ENCODE measurements around the gene RAB8B.
"Not testable (repeated sequence)": the region's sequence is repeated elsewhere in the genome, so short reads cannot be mapped to it uniquely, and the experiment has no call there.

Gene RAB8B

DNA sequence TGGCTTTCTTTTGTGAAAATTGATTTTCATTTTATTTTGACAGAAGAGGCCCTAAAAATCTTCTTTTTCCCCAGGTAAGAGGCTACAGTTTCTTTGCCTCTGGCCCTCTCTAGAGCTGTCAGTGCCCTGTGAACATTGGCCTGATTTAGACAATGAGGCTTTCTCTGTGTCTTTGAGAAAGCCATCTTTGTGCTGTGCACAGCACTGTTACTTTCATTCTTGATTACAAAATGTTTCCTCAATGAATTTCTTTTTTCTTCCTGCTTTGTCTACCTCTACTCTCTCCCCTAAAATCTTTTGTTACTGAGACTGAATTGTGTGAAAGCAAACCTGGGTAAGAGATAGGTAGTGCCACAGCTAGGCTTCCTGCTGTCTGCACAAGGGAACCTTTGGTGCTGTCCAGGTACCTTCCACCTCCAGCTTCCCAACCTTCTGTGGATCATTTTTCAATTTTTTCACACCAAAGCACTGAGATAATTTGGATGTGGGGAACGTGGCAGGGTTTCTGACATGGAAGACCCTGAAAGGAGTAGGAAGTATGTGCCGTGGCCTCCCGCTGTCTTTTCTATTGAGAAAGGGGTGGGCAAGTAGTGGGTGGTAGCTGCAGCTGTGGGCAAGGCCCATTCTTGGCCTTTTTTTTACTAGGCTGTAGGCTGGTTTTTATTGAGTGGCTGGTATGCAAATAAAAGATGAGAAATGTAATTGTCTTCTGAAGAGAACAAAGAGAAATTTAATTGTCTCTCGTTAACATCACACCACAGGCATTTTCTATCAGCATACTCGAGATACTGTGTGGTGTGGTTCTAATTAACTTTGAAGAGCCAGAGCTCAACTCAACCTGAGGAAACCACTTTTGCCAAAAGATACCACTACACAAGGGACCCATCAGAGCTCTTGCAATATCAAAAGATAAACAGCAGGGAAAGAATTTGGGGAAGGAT lies 21.0 kb downstream of the RAB8B start:
- no peak for DNase-seq

DNA sequence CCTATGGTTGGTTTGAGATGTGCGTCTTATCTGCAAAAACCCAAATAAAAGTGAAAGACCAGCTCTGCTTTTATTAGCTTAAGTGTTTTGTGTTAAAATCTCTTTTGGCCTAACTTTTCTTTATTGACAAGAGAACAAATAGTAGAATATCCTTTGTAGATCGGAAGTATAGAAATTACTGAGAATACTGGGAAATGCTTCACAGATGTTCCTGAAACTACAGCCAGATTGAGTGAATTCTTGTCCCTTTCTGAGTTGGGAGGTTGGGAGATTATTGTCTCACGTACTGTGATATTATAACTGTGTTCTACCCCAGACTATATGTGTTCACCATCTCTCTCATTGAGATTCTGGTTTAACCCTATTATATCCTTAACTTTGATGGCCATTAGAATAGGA lies 21.7 kb downstream of the RAB8B start:
- DNase-seq, result no peak

DNA sequence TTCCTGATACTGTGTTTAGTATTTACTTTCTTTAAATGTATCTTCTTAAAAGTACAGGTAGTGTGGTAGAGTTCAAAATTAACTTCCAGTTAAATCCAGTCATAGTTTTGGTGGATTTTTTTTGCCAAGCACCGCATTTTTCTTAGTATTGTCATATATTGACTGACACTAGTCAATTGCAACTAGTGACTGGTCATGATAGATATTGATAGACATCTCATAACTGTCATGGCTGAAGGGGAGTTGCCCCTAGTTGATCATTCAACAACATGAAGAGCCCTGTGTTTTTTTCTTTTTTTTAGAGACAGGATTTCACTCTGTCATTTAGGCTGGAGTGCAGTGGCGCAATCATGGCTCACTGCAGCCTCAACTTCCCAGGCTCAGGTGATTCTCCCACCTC lies 22.1 kb downstream of the RAB8B start:
- no peak for DNase-seq

DNA sequence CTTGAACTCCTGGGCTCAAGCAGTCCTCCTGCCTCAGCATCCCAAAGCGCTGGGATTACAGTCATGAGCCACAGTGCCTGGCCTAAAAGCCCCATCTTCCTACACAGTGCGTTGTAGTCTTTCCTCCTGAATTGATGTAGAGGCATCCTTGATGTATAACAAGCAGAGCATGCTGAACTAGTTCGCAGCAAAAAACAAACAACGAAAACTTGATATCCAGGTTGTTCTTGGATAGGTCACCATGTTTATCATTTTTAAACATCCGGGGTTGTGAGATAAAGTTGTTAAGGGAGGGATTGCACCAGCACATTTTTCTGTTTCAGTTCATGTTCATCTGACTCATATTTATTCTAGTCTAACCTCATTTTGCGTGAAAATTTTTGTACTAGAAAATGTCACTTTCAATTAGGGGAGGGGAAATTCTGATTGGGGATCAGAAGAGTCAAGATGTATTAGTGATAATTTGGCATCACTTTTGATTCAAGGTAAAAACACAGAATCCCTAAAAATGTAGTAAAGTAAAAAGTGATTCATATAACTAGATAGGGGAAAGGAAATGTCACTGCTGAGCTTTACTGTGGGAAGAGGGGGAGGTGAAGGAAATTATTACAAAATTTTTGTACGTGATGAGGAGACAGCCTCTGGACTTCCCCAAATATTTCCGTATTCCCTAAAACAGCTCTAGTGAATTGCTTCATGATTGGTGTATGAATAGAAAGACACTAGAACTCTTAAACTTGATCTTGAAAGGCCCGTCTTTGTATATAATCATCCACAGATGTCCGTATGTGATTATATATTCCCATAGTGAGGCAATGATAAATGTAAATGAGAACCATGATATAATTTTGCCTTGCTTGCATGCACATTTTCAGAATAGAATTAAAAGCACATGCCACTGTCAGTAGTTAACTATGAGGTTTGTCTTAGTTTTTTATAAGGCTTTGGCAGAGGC lies 22.9 kb downstream of the RAB8B start:
- DNase-seq, result no peak

DNA sequence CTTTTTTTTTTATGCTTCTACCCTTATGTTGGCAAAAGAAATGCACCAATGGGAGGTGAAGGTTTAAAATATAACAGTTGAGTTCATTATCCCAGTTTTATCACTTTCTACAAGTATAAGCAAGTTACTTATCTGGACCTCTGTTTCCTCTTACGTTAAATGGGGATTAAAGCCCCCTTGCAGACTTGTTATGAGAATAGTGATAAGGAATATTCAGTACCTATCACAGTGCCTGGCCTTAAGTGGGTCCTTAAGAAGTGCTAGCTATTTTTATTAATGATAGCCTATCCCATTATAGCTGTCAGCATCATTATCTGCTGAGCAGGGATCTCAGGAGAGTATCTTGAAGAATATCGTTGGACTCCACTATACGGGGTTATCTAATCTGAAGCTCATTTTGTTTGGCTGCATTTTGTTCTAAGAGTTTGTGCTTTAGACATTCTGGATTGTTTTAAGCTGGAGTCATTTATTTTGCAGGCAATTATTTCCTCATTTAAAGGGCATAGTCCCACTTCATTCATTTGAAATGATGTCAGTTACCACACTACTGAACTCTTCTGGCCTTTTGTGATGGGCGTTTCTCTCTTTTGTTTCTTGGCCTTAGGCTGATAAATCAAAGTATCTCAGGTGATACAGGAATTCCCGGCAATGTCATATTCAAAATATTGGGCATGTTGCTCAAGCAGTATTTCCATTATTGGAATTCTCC lies 28.8 kb downstream of the RAB8B start:
- no peak for DNase-seq

DNA sequence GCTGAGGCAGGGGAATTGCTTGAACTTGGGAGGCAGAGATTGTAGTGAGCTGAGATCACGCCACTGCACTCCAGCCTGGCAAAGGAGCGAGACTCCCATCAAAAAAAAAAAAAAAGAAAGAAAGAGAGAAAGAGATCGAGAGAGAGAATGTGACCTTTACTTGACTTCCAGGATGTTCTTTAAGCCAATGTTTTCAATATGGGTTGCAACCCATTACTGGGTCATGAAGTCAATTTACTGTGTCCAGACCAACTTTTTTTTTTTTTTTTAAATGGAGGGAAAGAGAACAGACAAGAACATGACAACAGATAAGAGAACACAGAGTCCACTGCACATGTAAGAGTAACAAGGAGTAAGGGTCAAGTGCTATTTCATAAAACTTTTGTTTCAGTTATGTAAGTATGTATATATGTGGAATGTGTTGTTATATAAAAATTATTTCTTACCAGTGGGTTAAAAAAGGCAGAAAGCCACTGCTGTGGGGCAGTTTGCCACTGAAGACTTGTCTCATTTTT lies 29.8 kb downstream of the RAB8B start:
- DNase-seq, result no peak

DNA sequence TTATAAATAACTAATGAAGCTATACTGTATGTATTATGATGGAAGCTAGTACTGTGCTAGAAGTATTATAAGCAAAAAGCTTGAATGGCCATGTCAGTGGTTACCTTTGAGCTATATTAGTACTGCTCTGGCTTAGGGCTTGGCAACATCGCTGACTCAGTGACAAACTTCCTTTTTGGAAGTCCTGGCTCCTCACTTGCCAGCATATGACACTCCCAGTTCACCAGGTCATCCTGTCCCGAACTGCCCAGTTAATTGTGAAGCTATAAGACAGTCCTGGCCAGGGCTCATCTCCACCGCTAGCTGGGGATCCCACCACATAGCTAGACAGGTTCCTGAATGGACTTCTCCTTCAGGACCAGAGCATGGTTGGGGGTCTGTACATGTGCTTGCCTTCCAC lies 31.9 kb downstream of the RAB8B start:
- DNase-seq, result no peak

DNA sequence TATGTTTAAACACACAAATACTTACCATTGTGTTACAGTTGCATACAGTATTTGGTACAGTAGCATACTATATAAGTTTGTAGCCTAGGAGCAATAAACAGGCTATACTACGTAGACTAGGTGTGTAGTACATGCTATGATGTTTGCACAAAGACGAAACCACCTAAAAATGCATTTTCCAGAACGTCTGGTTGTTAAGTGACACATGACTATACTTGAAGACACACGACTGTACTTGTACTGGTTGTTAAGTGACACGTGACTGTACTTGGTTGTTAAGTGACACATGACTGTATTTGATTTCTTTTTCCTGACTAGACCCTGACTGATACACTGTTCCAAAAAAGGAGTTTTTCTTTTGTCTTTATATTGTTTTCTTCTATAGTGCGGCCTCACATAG lies 34.1 kb downstream of the RAB8B start:
- no peak for DNase-seq

DNA sequence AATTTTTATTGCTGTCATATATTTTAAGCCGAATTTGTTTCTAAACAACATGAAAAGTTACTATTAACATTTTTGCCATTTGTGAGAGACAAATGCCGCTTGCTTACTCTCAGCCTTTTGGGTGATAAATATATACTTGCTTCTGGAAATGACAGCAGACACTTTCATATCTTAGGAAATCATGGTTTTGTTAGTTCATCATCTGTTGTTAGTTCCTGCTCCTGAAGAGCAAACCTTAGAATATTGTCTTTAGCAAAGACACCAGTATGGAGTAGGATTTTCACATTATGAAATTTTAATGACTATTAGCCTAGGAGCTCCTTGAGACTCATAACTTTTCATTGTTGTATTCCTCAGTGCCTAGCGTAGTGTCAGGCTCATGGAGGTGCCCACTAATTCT lies 36.0 kb downstream of the RAB8B start:
- no peak for DNase-seq

DNA sequence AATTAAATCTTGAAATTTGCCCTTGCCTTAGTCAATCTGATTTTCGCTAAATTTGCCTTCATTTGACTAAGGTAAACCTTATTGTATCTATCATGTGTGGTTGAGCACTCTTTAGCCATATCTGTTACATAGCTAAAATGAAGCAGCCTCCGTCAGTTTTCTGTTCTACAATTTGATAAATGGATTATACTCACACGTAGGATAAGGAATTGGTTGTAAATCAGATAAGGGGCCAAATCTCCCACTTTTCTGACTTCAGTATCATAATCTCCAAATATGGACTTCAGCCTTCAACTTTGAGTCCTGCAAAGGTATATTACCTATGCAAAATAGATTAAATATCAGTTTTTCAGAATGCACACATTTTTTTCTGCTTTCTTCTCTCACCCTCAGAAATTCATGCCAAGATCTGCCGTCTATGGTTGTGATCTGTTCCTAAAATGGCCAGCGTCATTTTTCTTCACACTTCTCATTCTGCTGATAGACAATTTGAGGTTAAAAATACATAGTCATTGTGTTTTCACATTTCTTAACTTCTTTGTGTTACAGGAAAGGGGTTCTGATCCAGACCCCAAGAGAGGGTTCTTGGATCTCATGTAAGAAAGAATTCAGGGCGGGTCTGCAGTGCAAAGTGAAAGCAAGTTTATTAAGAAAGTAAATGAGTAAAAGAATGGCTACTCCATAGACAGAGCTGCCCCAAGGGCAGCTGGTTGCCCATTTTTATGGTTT lies 36.9 kb downstream of the RAB8B start:
- no peak for DNase-seq

DNA sequence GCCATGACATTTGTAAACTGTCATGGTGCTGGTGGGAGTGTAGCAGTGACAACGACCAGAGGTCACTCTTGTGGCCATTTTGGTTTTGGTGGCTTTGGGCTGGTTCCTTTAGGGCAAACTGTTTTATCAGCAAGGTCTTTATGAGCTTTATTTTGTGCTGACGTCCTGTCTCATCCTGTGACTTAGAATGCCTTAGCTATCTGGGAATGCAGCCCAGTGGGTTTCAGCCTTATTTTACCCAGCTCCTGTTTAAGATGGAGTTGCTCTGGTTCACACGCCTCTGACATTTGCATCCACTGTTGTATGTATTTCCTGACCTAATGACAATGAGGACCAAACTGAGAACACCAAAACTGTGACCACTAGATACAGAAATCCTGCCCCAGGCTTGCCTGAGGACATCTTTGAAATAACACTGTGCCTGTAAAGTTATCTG lies 37.6 kb downstream of the RAB8B start:
- no peak for DNase-seq

DNA sequence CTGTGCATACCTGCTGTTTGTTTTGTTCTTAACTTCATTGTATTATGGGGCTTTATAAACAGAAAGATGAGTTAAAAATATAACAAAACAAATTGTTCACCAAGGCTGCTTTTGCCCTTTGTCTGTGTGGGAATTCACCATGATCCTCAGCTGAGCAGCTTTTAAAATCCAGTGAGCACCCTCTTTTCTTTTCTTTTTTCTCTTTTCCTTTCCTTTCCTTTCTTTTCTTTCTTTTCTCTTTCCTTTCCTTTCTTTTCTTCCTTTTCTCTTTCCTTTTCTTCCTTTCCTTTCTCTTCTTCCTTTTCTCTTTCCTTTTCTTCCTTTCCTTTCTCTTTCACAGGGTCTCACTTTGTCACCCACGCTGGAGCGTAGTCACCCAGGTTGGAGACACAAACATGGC lies 38.3 kb downstream of the RAB8B start:
- DNase-seq, result no peak

DNA sequence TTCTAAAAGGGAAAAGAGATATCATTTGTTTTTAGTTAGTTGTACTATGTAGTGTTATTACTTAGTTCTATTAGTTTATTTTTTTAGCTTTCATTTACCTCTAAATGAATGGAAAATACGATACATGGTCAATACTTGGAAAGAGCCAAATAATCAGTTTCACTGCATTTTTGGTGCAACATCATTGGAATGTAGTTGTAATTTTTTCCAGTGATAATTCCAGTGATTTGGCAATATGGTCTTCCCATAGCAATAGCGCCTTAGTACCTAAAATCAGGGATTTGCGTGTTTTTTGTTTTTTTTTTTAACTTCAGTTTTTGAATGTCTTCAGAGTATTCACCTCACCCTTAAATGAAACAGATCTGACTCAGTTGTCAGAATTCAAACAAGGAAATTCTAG lies 41.8 kb downstream of the RAB8B start:
- DNase-seq, result no peak

DNA sequence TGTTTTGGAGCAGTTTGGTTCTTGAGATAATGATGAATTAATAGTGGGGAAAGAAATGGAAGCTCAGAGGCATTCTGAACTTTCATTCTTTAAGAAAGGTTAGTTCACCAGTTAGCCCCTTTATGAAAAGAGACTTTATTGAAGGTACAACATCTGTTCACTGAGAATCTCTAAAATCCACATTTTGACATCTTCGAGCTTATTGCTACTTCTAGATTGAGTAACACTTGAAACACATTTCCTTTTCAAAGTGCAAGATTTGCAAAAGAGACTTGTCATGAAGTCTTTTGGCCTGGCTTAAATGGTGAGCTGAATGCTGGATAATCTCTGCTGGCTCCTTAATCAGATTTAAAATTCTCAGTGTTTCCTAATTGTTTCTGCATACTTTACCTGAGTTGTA lies 42.3 kb downstream of the RAB8B start:
- no peak for DNase-seq

DNA sequence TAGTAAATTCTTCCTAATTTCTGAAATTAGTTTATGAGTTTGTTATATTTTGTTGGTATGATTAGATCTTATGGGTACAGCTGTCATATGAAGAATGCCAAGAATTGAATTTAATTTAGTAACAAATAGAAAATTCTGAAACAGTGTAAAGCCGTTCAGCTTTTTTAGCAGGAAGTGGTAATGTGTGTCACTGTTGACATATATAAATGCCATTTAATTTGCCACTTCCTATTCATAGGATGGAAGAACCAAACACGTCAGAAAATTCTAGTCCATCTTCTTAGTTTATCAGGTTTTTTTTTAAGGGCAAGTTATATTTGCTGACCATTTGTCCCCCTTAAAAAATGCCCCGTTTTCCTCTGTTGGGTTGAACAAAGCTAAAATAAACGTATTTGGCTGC lies 43.0 kb downstream of the RAB8B start:
- DNase-seq, result no peak

DNA sequence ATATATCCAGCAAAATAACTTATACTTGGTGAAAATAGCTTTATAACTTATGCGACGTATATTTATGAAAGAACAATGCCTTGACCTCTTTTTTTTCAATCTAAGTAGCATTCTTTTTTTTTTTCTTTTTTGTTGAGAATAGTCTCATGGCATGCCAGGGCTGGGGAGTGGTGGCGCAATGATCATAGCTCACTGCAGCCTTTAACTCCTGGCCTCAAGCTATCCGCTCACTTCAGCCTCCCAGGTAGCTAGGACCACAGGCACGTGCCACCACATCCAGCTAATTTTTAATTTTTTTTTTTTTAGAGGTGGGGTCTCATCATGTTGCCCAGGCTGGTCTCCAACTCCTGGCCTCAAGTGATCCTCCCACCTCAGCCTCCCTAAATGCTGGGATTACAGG lies 43.5 kb downstream of the RAB8B start:
- no peak for DNase-seq

DNA sequence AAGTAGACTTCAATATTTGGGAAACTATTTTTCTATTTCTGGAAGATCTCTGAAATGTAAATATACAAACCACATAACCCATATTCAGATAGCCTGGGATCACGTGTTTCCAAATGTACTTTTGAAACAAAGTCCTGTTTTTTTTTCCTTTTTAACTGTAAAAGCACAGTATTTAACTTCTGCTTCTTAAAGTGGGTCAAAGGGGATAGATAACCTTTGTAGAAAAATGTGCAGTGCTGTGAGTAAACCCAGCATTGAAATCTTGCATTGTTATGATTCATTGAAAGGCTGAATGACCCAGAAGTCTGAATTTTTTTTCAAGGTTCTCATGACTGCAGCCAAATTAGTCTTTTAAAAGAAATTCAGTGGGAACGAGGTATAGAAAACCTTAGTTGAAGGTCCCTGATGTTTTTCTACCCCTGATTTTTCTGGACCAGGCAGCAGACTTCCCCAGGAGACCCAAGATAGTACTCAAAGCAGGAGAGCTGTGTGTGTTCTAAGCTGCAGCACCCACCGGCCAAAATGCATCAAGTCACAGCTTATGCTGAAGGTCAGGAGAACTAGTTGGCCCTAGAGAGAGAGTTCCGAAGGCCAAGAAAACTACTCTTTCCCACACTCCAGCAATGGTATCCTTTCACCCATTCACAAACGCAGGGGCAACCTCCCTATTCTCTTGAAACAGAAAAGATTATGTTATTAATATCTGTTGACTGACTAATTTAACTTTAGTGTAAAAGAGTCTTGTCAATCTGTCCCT lies 44.4 kb downstream of the RAB8B start:
- no peak for DNase-seq

DNA sequence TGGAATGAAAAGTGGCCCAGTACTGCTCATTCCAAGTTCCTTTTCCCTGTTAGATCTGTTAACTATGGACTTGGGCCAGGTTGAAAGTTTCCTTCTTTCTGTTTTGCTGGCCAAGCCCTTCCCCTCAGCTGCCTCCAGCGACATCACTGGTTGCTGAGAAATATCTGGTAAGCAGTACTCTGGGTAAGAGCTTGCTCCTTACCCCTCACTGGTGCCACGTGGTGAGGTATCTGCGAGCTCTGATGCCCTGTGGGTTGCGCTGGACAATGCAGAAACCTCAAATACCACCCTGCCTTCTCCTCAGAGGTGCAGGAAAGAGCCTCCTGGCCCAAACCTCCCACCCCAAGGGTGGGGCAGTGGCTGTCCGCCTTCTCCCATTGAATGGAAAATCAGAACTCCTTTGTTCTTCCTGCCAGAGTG lies 45.1 kb downstream of the RAB8B start:
- DNase-seq, result no peak

DNA sequence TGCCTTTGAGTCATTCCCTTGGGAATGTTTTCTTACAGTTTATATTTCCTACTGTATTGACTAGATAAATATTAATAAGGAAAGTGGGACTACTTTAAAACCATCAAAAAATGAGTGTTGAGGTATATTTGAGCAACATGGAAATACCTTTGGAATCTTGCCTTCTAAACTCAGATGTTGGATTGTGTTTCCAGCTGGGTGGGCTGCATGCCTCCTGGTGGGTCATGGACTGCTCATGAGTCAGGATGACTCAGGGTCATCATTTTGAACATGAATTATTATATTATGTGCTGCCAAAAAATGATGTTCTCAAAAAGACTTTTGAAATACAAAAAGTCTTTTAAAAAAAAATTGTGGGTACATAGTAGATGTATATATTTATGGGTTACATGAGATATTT lies 46.9 kb downstream of the RAB8B start:
- DNase-seq, result no peak

DNA sequence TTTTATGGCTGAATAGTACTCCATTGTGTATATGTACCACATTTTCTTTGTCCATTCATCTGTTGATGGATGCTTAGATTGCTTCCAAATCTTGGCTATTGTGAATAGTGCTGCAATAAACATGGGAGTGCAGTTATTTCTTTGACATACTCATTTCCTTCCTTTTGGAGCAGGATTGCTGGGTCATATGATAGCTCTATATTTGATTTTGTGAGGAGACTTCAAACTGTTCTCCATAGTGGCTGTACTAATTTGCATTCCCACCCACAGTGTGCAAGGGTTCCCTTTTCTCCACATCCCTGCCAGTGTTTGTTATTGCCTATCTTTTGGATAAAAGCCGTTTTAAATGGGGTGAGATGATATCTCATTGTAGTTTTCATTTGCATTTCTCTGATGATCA lies 47.7 kb downstream of the RAB8B start:
- not testable (repeated sequence) for DNase-seq

DNA sequence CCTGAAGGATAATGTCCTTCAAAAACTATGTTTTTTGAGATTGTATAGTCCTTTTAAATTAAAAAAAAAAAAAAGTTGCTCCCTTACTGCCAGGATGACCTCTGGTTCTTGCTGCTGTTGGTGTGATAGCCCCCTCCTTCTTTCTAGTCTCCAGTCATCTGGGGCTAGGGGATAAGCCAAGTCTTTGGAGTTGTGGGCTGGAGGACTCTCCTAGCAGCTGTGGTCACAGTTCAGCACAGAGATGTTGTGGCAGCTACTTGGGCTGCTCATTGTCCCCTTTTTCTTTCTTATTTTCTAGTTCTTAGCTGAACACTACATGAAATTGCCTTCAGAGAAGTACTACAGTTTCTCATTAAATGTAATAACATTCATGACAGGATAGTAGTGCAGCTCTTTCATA lies 48.8 kb downstream of the RAB8B start:
- DNase-seq, result no peak

Measured in activated gamma-delta T cell treated with Interleukin-2 at 50 U/mL for 16 hours (primary cell).